DMS153 treated with DMSO at 0.1 percent for 48 hours (cell line): ENCODE data around the gene ADGRL1.

Experiments used
- DNase-seq: peaks from one replicate; lab custom pipeline; 2025; ENCODE audit not compliant: unreplicated experiment; lab: John Stamatoyannopoulos, UW

The ADGRL1 gene

DNA sequence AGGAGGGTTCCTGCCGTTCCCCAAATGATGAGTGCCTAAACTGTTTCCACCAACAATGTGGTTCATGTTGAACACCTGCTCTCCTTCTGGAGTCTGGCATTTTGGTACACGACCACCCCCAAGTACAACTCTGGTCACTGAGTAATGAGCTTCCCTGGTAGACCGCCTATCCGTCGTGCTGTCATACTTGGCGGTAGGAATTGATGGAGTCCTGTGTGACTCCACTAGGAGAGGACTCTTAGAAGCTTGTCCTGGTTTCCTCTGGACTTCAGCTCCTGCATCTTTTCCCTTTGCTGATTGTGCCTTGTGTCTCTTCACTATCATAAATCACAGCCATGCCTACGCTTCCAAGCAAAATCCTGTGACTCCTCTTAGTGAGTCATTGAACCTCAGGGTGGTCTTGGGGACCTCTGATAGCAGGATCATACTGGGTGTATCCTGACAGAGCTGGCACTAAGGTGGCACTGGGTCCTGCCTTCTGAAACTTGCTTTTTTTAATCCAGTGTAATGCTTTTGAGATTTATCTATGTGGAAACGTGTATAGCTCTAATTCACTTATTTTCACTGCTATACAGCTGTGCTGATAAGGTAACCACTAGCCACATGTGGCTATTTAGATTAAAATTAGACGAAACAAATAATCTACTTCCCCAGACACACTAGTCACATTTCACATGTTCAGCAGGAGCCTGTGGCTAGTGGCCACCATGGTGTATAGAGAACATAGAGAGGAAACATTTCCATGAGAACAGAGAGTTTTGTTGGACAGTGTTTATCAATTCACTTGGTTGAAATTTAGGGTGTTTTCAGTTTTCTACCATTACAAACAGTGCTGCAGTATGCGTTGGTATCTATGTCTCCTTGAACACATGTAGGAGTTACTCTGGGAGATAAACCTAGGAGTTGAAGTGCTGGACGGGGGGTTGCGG lies 63.4 kb downstream of the ADGRL1 start:
- DNase-seq = no peak

GRCh38 chr19:14141041-14141440 lies 64.9 kb downstream of the ADGRL1 start:
- no peak for DNase-seq

GRCh38 chr19:14139944-14140343 lies 66.0 kb downstream of the ADGRL1 start:
- DNase-seq = no peak

GRCh38 chr19:14138576-14139265 lies 67.2 kb downstream of the ADGRL1 start:
- no peak for DNase-seq

GRCh38 chr19:14136509-14137281 lies 69.3 kb downstream of the ADGRL1 start, which contains the start of gene ASF1B:
Gene ASF1B, minus strand, starts transcription at chr19:14136589. Its CDS starts 133 bp downstream, at chr19:14136456.
- peak; percentile 100 for DNase-seq

DNA sequence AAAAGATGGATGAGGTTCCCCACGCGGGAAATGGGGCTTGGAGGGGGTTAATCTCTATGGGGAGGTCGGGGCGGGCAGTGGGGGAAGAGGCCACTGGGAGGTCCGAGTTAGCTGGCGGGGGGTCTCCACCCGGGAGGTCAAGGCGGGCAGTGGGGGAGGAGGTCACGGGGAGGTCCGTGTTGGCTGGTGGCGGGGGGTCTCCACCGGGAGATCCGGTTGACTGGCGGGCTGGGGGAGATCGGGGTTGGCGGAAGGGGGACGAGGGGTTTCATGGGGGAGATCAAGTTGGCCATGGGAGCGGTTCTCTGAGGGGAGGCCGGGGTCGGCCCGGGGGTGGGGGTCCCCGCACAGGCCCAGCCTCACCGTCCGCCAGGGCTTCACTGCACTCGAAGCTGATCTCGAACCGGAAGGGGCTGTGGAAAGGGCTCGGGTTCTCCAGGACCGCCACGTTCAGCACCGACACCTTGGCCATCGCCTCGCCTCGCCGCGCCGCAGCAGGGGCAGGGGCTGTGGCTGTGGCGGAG lies 69.9 kb downstream of the ADGRL1 start:
- no peak for DNase-seq

- no peak for DNase-seq
These were observed 70.6 kb downstream of the ADGRL1 start for GRCh38 chr19:14135355-14135754.

DNA sequence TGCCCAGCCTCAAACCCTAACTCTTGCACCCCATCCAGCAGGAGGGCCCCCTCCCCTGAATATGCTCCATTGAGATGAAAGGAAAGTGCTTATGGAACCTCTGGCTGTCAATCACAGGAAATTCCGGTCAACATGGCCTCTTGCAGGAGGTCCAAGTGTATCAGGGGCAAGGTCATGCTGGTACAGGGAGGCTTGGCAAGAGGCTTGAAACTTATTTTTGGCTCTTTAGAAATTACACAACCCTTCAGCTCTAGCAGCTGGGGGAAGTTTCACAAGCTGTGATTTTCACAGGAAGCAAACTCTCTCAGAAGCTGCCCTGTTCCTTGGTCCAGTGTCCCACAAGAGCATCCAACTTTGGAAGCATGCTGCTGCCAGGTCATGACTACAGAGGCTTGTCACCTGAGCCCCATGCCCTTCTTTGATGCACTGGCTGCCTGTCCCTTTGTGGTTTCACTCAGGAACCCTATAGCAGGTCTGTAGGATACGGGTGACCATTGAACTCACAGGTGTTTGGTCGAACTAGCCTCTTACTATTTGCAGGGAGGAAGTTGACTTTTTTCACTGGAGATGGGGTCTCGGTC lies 78.0 kb downstream of the ADGRL1 start:
- no peak for DNase-seq

DNA sequence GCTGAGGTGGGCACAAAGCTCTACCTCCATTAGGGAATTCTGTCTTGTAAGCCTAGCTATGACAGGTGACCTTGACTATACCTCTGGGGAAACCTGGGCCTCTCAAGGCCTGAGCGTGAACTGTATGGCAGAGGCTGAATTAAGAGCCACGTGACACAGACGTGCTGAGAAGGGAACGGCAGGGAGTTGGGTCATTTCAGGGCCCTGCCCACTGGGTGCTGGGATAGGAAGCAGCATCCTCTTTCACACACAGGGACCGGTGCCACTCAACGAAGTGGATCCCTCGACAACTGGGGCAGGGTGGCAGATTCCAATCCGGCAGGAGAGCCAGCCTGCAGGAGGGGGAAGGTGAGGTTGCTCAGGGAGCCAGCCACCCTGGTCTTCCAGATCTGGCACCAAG lies 78.8 kb downstream of the ADGRL1 start:
- DNase-seq = no peak

DNA sequence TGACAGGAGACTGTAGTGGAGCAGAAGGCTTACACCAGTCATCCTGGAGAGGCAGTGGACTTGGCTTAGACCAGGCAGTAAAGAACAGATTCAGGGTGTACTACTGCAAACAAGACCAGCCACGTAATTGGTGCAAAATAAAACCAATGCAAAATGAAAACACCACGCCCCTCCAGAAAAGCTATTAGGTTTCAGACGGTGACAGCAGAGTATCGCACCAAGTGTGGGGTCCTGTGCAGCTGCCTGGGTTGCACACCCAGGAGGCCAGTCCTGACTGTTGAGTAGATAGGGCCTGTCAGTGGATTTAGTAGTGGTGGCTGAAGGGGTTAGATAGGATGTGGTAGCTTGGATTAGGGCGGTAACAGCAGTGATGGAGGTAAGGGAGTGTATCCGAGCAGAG lies 83.0 kb downstream of the ADGRL1 start:
- no peak for DNase-seq

DNA sequence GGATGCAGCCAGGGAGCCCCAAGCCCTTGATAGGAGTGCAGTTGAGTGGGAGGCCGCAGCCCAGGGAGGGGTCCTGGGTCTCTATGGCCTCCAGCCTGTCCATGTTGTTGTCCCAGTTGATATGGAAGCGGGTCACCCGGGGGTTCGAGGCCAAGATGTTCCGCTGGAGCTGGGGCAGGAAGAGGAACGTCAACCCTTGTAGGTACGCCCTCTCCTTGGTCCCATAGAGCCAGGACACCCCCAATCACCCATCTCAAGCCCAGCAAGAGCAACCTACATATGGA lies 85.5 kb downstream of the ADGRL1 start:
- no peak for DNase-seq

DNA sequence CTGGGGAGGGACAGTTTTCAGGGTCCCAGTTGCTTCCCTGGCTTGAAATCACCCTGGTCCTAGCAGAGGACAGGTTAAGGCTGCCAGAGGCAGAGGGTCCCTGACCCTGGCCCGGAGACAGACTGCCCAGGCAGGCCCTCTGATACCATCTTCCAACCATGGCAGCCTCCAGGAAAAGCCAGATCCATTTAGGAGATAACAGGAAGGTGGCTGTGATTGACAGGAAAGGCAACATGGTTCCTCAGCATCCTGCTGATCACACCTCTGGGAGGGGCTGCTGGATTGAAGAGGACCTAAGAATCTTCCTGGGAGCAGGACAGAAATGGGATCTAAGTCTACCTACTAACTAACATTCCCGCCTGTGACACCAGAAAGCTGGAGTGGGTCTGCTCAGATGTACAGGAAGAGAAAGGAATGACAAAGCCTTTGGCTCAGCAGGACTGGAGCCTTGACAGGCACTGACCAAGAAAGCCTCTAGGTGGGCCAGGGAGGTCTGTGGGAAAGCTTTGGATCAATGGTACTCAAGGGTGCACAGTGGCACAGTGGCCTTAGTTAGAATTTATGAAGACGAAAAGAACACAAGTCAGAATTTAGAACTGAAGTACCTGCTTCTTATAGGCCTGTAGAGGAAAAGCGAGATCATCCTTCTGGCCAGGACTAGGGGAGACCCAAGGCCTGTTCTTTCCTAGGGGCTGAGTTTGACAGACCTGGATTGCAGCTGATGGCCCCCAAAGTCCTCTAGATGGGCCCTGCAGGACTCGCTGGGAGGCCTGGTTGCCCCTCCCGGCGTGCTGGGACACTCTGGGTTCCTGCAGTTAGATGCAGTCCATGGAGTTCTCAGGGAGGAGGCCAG lies 86.1 kb downstream of the ADGRL1 start:
- no peak for DNase-seq

DNA sequence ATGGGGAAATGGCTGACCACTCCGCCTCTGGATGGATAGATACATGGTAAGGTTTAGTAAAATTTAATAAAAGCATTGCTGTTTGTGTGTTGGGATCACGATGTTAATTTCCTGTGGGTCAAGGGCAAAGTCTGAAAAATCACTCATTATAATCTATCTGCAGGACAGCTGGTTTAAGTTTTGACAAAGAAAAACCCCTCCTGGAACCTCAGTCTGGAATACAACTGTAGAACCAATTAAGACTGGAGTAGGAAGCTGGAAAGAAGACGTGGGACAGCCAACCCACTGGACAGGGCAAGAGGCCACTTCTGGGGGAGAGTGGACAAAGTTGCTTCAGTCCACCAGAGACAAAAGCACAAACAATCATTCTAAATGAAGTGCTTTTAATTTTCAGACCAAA lies 86.8 kb downstream of the ADGRL1 start:
- no peak for DNase-seq

- peak; percentile 26 for DNase-seq
These were observed 87.6 kb downstream of the ADGRL1 start for GRCh38 chr19:14118165-14119051.

DNA sequence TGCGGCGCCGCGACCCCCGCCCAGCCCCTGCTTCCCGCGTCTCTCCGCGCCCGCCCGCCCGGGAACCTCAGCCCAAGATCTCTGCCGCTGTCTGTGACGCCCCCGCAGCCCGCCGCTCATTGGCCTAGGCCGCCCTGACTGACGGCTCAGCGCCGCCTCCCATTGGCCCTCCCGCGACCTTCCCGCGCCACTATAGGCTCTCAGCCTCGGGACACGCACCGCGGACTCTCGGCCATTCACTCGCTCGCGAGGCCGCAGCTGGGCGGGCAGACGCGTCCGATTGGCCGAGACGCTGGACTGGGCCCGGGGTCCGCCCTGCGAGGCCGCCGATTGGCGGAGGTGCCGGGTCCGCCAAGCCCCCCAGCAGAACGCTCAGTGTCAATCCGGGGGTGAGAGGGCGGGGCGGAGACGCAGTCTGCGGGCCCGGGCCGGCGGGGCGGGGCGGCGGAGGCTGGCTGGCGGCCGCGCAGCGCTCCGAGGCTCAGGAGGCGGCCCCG lies 88.3 kb downstream of the ADGRL1 start, which contains the start of gene PRKACA:
Gene PRKACA, minus strand, starts transcription at position 95 of the 497 bp plus-strand sequence. CDS start 215 bp downstream, outside the sequence.
- peak; percentile 95 for DNase-seq

- no peak for DNase-seq
These were observed 88.9 kb downstream of the ADGRL1 start for GRCh38 chr19:14116918-14117578.

GRCh38 chr19:14116525-14116917 lies 89.4 kb downstream of the ADGRL1 start:
- no peak for DNase-seq

DNA sequence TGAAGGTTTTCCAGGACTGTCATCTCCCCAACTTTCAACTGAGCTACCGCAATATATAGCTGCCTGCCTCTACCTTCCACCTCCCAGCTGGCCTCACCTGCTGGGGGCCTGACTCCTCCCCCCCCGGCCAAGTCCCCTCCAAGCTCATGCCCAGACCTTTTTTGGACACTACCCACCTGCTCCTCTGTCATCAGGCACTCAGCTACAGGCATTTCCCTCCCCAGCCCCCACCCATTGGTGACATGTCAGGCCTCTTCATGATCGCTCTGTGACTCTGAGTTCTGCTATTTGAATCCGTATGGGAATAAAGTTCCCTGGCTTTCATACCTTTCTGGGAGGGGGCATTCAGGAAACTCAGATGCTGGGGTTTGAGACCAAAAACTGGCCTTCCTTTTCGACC lies 90.2 kb downstream of the ADGRL1 start:
- DNase-seq = no peak
